HCT116 (cell line): Measurements from ENCODE around the gene ZNF791.

Experiments used
- ATF3 ChIP-seq: IDR thresholded peaks from 2 replicates; pipeline ENCODE4 v1.6.1; 2012
- CEBPB ChIP-seq: IDR thresholded peaks from 2 replicates; pipeline ENCODE4 v1.6.1; 2012; ENCODE audit warnings: low read depth
- CTCF ChIP-seq, 3 experiments: fragments of 200-600 bp in 1 of 3; sonication (generic) in 1 of 3; IDR thresholded peaks in 2 of 3; conservative IDR thresholded peaks in 1 of 3; 2 replicates each; pipeline ENCODE4 v1.5.1; 2012 to 2017; ENCODE audit warnings: low read depth in 2 of 3, low read length in 2 of 3, antibody characterized with exemption in 1 of 3, borderline replicate concordance in 1 of 3, control low read depth in 1 of 3, mild to moderate bottlenecking in 1 of 3, mixed read lengths in 1 of 3, mixed run types in 1 of 3, moderate library complexity in 1 of 3; ENCODE audit not compliant: insufficient read depth in 1 of 3
- JUND ChIP-seq: IDR thresholded peaks from 2 replicates; pipeline ENCODE4 v1.6.1; 2012
- MAX ChIP-seq: IDR thresholded peaks from 2 replicates; pipeline ENCODE4 v1.6.1; 2012
- POLR2A ChIP-seq: IDR thresholded peaks from 2 replicates; pipeline ENCODE4 v1.7.0; 2011; ENCODE audit warnings: borderline replicate concordance; ENCODE audit not compliant: insufficient read depth, insufficient read length; ENCODE audit errors: extremely low read depth
- RAD21 ChIP-seq: IDR thresholded peaks from 2 replicates; pipeline ENCODE4 v1.6.1; 2012; ENCODE audit warnings: low read depth, mild to moderate bottlenecking
- ZBTB33 ChIP-seq: IDR thresholded peaks from 2 replicates; pipeline ENCODE4 v1.6.1; 2011; ENCODE audit warnings: mild to moderate bottlenecking, low read length, moderate library complexity; ENCODE audit not compliant: insufficient replicate concordance; ENCODE audit errors: extremely low read depth
- ZNF274 ChIP-seq: fragments of 200-500 bp; sonication (Bioruptor generic); IDR thresholded peaks from 2 replicates; pipeline ENCODE4 v1.6.1; 2014; ENCODE audit warnings: mild to moderate bottlenecking, low read depth, low read length, inconsistent platforms

- no peak for TF ChIP-seq POLR2A
- TF ChIP-seq CTCF (IDR thresholded peaks at IDR 0.05 in 2 of 3, conservative IDR thresholded peaks at IDR 0.05 in 1 of 3; ENCODE audit: borderline replicate concordance in 1 of 3, insufficient read depth in 1 of 3, low read depth in 2 of 3, low read length in 2 of 3) = no peak
- TF ChIP-seq JUND = no peak
- no peak for TF ChIP-seq RAD21
- no peak for TF ChIP-seq MAX
- no peak for TF ChIP-seq ATF3
- TF ChIP-seq CEBPB = no peak
- TF ChIP-seq ZNF274 = no peak
- no peak for TF ChIP-seq ZBTB33
These were observed 18.5 kb downstream of the ZNF791 start for GRCh38 chr19:12629215-12629614.
